ENCODE results near the gene SERINC3. TPM values are rescaled to one million over a fixed set of nuclear protein-coding genes. Genes with fewer than 3 reads are reported as not detected.

SERINC3 gene
- polyA plus RNA-seq, 1 donor (not counting 4 experiments of a cell fraction or from before 2014, with no cell fraction given), result 118 TPM

DNA sequence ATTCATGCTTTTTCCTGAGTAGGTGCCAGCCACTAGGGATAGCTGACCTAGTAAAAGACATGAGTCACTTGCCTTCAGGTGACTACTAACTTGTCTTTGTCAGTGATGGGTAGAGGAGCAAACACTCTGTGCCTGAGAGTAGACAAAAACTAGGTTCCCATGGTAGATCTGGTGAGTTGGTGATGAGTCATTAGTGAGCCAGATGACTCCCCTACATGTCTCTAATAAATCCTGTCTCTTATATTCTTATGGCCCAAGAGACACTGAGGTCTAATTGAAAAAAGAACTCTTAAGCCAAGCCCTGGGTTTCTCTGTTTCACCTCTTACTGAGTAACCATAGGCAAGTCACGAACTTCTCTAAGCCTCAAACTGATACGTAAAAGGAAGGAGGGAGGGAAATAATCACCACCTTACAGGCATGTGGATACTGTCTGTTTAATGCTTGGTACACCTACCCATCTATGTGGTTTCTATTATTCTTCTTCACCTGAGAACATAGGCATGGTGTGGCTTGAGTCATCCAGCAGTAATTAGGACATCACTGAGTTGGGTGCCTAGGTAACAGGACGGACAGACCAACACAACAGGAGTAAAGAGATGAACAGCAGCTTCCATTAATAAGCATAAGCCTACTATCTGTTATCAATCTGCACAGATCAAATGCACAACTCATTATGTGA lies 25.9 kb downstream of the SERINC3 start:
- Histone ChIP-seq H2AFZ (ENCODE audit: control insufficient read depth, low read length) (no peak overlapping the region), H3K79me2 (ENCODE audit: control insufficient read depth, insufficient read depth, low read length) (no peaks in the 10 kb centered on the region), H3K27me3 (ENCODE audit: control insufficient read depth, extremely low read depth, insufficient read depth, low read length) (no peaks in the 10 kb centered on the region), H3K4me3 (ENCODE audit: control insufficient read depth in 2 of 3, extremely low read depth in 1 of 3, insufficient read depth in 2 of 3, low read depth in 1 of 3, low read length in 3 of 3) (peak overlapping the region in 1 of 3 experiments; percentile 11), H3K9me1 (ENCODE audit: control insufficient read depth, extremely low read depth, insufficient read depth, low read length) (no peaks in the 10 kb centered on the region), H3K4me2 (ENCODE audit: control insufficient read depth, extremely low read depth, insufficient read depth, low read depth, low read length) (peak overlapping the region; percentile 89), H3K4me1 (ENCODE audit: control insufficient read depth, extremely low read depth, insufficient read depth, low read length) (peaks cover 39% of the 10 kb centered on the region), H4K20me1 (ENCODE audit: control insufficient read depth, extremely low read depth, insufficient read depth, low read length) (no peaks in the 10 kb centered on the region), H3K9me3 (ENCODE audit: control insufficient read depth, low read depth, low read length) (no peaks in the 10 kb centered on the region), H3K36me3 (ENCODE audit: control insufficient read depth in 2 of 2, extremely low read depth in 1 of 2, insufficient read depth in 2 of 2, low read length in 2 of 2) (peaks cover 25 to 44% of the 10 kb centered on the region in 2 experiments), H3K9ac (ENCODE audit: control insufficient read depth, extremely low read depth, insufficient read depth, low read length) (peak overlapping the region; percentile 84), H3K27ac (ENCODE audit: control insufficient read depth, insufficient read depth, low read length) (peak overlapping the region; percentile 100)
- FAIRE-seq, result peak; percentile 91
- TF ChIP-seq, protein P1, sequence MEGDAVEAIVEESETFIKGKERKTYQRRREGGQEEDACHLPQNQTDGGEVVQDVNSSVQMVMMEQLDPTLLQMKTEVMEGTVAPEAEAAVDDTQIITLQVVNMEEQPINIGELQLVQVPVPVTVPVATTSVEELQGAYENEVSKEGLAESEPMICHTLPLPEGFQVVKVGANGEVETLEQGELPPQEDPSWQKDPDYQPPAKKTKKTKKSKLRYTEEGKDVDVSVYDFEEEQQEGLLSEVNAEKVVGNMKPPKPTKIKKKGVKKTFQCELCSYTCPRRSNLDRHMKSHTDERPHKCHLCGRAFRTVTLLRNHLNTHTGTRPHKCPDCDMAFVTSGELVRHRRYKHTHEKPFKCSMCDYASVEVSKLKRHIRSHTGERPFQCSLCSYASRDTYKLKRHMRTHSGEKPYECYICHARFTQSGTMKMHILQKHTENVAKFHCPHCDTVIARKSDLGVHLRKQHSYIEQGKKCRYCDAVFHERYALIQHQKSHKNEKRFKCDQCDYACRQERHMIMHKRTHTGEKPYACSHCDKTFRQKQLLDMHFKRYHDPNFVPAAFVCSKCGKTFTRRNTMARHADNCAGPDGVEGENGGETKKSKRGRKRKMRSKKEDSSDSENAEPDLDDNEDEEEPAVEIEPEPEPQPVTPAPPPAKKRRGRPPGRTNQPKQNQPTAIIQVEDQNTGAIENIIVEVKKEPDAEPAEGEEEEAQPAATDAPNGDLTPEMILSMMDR (optimal IDR thresholded peaks at IDR 0.05 in 1 of 3, IDR thresholded peaks at IDR 0.05 in 1 of 3, conservative IDR thresholded peaks at IDR 0.05 in 1 of 3; ENCODE audit: extremely low read depth in 1 of 3, insufficient read depth in 2 of 3, low read length in 3 of 3), result no peak
- no peak for TF ChIP-seq EZH2 (IDR thresholded peaks at IDR 0.05; ENCODE audit: low read length)
- dilution Hi-C loops (cut with MboI; ENCODE audit: extremely low pct_ligation_motif_present, low sequenced_read_pairs), result no loop called here
- peak; percentile 98 for DNase-seq (ENCODE audit: low read depth, low spot score)

DNA sequence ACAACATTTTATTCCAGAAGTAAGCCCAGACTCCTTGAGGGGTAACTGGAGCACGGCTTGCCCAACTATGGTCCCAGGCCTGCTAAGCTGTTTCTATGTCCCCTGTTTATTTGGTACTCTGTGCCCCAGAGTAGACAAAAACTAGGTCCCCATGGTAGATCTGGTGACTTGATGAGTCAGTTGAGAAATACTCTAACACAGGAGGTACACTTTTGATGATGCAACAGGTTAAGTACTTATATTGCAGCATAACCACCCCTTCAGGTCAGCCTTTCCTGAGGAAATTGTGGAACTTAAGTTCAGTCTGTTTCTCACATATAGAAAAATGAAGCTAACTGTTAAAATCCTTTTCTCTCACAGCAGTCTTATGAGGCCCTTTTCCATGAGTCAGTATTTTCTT lies 26.6 kb downstream of the SERINC3 start:
- Histone ChIP-seq H3K9me3 (ENCODE audit: control insufficient read depth, low read depth, low read length) (no peaks in the 10 kb centered on the region), H3K27me3 (ENCODE audit: control insufficient read depth, extremely low read depth, insufficient read depth, low read length) (no peaks in the 10 kb centered on the region), H3K4me2 (ENCODE audit: control insufficient read depth, extremely low read depth, insufficient read depth, low read depth, low read length) (peak overlapping the region; percentile 89), H3K9ac (ENCODE audit: control insufficient read depth, extremely low read depth, insufficient read depth, low read length) (peak overlapping the region; percentile 84), H2AFZ (ENCODE audit: control insufficient read depth, low read length) (no peak overlapping the region), H3K4me3 (ENCODE audit: control insufficient read depth in 2 of 3, extremely low read depth in 1 of 3, insufficient read depth in 2 of 3, low read depth in 1 of 3, low read length in 3 of 3) (no peak overlapping the region), H3K79me2 (ENCODE audit: control insufficient read depth, insufficient read depth, low read length) (no peaks in the 10 kb centered on the region), H3K27ac (ENCODE audit: control insufficient read depth, insufficient read depth, low read length) (peak overlapping the region; percentile 100), H3K4me1 (ENCODE audit: control insufficient read depth, extremely low read depth, insufficient read depth, low read length) (peaks cover 39% of the 10 kb centered on the region), H4K20me1 (ENCODE audit: control insufficient read depth, extremely low read depth, insufficient read depth, low read length) (no peaks in the 10 kb centered on the region), H3K9me1 (ENCODE audit: control insufficient read depth, extremely low read depth, insufficient read depth, low read length) (no peaks in the 10 kb centered on the region), H3K36me3 (ENCODE audit: control insufficient read depth in 2 of 2, extremely low read depth in 1 of 2, insufficient read depth in 2 of 2, low read length in 2 of 2) (peaks cover 19 to 39% of the 10 kb centered on the region in 2 experiments)
- dilution Hi-C loops (cut with MboI; ENCODE audit: extremely low pct_ligation_motif_present, low sequenced_read_pairs), result no loop called here
- FAIRE-seq (no peak), DNase-seq (ENCODE audit: low read depth, low spot score) (peak; percentile 63)
- TF ChIP-seq EZH2 (IDR thresholded peaks at IDR 0.05; ENCODE audit: low read length), result no peak
- TF ChIP-seq, protein P1 (optimal IDR thresholded peaks at IDR 0.05 in 1 of 3, IDR thresholded peaks at IDR 0.05 in 1 of 3, conservative IDR thresholded peaks at IDR 0.05 in 1 of 3; ENCODE audit: extremely low read depth in 1 of 3, insufficient read depth in 2 of 3, low read length in 3 of 3), result no peak
